ENCODE results near the gene PCSK4. TPM values are rescaled to one million over a fixed set of nuclear protein-coding genes. Genes with fewer than 3 reads are reported as not detected.

Gene PCSK4
- total RNA-seq, 1 experiment from 2014 or later = 11.1 TPM

DNA sequence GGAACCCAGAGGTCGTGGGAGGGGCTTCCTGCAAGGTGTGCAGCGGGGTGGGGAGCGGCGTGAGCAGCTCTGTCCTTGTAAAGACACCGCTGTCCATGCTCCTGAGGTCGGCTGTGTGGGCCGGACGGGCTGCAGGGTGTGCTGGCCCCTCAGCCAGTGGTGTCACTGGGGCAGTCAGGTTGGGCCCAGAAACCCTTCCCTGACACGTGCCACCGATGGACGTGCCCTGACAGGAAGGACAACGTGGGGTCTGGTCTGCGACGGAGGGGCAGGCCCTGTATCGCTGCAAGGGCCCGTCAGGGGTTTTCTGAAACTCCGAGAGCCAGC is 56.1 kb downstream of the PCSK4 start:
- H3K27ac ChIP-seq (ENCODE audit: low read depth, low read length) = no peak overlapping the region
- peaks cover 27 to 38% of the 10 kb centered on the region in 2 experiments; a peak in 3 of 4 replicates for H3K36me3 ChIP-seq (ENCODE audit: control insufficient read depth in 1 of 2, insufficient read depth in 2 of 2, low read length in 2 of 2)
- DNase-seq (ENCODE audit: low read depth, low spot score) = no peak
- no peak overlapping the region for H3K4me2 ChIP-seq (ENCODE audit: low read length)
- CTCF ChIA-PET = no interaction called here
- no peak overlapping the region for H3K9ac ChIP-seq (ENCODE audit: low read length)
- TF ChIP-seq SRF (IDR thresholded peaks at IDR 0.05; ENCODE audit: low read depth) = no peak
- no peak for TF ChIP-seq JUND (IDR thresholded peaks at IDR 0.05)
- TF ChIP-seq, protein P1, sequence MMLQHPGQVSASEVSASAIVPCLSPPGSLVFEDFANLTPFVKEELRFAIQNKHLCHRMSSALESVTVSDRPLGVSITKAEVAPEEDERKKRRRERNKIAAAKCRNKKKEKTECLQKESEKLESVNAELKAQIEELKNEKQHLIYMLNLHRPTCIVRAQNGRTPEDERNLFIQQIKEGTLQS (IDR thresholded peaks at IDR 0.05) = no peak
- H3K9me2 ChIP-seq (ENCODE audit: insufficient read depth) = no peaks in the 10 kb centered on the region
- intact Hi-C loops (cut with micrococcal nuclease) = no loop called here
- no peaks in the 10 kb centered on the region for H3K9me3 ChIP-seq (ENCODE audit: control insufficient read depth in 1 of 2, insufficient read depth in 1 of 2, low read depth in 1 of 2, low read length in 2 of 2)
- ATAC-seq = no peak
- peaks cover 10 to 19% of the 10 kb centered on the region in 2 experiments; a peak in 3 of 4 replicates for H3K4me1 ChIP-seq (ENCODE audit: control insufficient read depth in 1 of 2, insufficient read depth in 2 of 2, low read length in 2 of 2)
- POLR2A ChIA-PET = no interaction called here
- H4K20me1 ChIP-seq (ENCODE audit: insufficient read depth) = no peaks in the 10 kb centered on the region
- RAD21 ChIA-PET (ENCODE audit: low non-redundant PET in 1 of 2, low total read pairs in 2 of 2, uncharacterized antibody in 2 of 2, unreplicated experiment in 2 of 2) = no interaction called here
- H2AFZ ChIP-seq (ENCODE audit: low read depth, low read length, poor library complexity, severe bottlenecking) = no peak overlapping the region
- no peak overlapping the region for H3K4me3 ChIP-seq (replicated peaks in 1 of 2; ENCODE audit: low read depth in 1 of 2, low read length in 2 of 2)
- peaks cover 34% of the 10 kb centered on the region for H3K79me2 ChIP-seq (ENCODE audit: insufficient read depth, low read length)
- no peaks in the 10 kb centered on the region for H3K27me3 ChIP-seq (ENCODE audit: insufficient read depth, low read length)
- BruUV-seq (replicated peaks) = no TSS peak

DNA sequence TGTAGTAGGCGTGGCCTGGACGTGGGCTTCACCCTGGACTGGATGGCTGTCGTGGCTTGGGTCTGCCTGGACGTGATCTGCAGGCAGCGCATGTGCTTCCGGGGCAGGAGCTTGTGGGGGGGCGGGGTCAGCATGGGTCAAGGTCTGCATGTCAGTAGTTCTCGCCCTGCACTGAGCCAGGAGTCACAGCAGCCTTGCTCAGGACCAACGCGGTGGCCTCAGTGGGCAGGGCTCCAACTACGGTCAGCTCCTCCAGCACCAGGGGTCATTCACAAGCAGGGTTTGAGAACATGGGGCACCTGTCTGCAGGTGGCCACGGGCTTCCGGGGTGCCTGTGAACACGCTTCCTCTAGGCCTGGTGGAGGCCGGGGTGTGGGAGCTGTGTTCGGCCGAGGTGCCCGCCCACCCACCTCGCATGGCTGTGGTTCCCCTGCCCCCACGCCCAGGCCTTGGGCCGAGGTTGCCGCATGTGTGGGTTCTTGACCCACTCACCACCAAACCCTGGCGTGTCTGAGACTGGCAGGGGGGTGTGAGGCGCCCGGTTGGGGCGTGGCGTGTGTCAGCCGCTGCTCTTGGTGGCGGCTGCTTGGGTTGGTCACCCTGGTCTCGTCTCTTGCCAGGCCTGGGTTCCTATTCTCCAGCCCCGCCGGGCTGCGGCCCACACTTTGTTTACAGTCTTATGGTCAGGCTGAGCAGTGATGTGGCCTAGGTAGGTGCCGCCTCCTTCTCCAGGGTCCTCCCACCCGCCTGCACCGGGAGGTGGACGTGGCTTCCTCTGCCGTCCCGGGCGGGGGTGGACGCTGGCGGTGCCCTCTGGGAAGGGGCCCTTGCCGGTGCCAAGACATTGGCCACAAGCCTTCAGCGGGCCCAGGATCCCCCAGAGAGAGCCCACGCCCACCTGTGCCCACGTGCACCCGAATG is 56.8 kb downstream of the PCSK4 start:
- Histone ChIP-seq H3K4me2 (ENCODE audit: low read length) (no peak overlapping the region), H3K9me3 (ENCODE audit: control insufficient read depth in 1 of 2, insufficient read depth in 1 of 2, low read depth in 1 of 2, low read length in 2 of 2) (no peaks in the 10 kb centered on the region), H4K20me1 (ENCODE audit: insufficient read depth) (no peaks in the 10 kb centered on the region), H3K79me2 (ENCODE audit: insufficient read depth, low read length) (peaks cover 34% of the 10 kb centered on the region), H3K4me1 (ENCODE audit: control insufficient read depth in 1 of 2, insufficient read depth in 2 of 2, low read length in 2 of 2) (peaks cover 10 to 19% of the 10 kb centered on the region in 2 experiments; a peak in 3 of 4 replicates), H3K36me3 (ENCODE audit: control insufficient read depth in 1 of 2, insufficient read depth in 2 of 2, low read length in 2 of 2) (peaks cover 31 to 43% of the 10 kb centered on the region in 2 experiments; a peak in 3 of 4 replicates), H3K9ac (ENCODE audit: low read length) (no peak overlapping the region), H3K27ac (ENCODE audit: low read depth, low read length) (no peak overlapping the region), H3K9me2 (ENCODE audit: insufficient read depth) (no peaks in the 10 kb centered on the region), H2AFZ (ENCODE audit: low read depth, low read length, poor library complexity, severe bottlenecking) (no peak overlapping the region), H3K4me3 (replicated peaks in 1 of 2; ENCODE audit: low read depth in 1 of 2, low read length in 2 of 2) (no peak overlapping the region), H3K27me3 (ENCODE audit: insufficient read depth, low read length) (no peaks in the 10 kb centered on the region)
- BruUV-seq (replicated peaks) = no TSS peak
- no peak for DNase-seq (ENCODE audit: low read depth, low spot score)
- ChIA-PET RAD21 (ENCODE audit: low non-redundant PET in 1 of 2, low total read pairs in 2 of 2, uncharacterized antibody in 2 of 2, unreplicated experiment in 2 of 2) (no interaction called here), POLR2A (no interaction called here), CTCF (no interaction called here)
- TF ChIP-seq EGR1 (IDR thresholded peaks at IDR 0.05; ENCODE audit: low read depth) (no peak), POLR2AphosphoS5 (IDR thresholded peaks at IDR 0.05; ENCODE audit: low read depth, low read length) (no peak), EZH2phosphoT487 (IDR thresholded peaks at IDR 0.05; ENCODE audit: borderline replicate concordance) (no peak), EZH2 (IDR thresholded peaks at IDR 0.05) (no peak), SP1 (IDR thresholded peaks at IDR 0.05; ENCODE audit: low read depth) (no peak), ZFX (IDR thresholded peaks at IDR 0.05) (no peak), CBX3 (IDR thresholded peaks at IDR 0.05; ENCODE audit: low read depth) (no peak), CEBPB (IDR thresholded peaks at IDR 0.05; ENCODE audit: low read depth) (no peak)
- TF ChIP-seq, protein P2, sequence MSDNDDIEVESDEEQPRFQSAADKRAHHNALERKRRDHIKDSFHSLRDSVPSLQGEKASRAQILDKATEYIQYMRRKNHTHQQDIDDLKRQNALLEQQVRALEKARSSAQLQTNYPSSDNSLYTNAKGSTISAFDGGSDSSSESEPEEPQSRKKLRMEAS (IDR thresholded peaks at IDR 0.05) = no peak
- ATAC-seq = no peak
- intact Hi-C loops (cut with micrococcal nuclease) = no loop called here
